Neural cell (in vitro differentiated cells): ENCODE data around the gene TOR1A.

Source experiments
- CTCF ChIP-seq: fragments of 450-650 bp; IDR thresholded peaks from 2 replicates; pipeline ENCODE4 v1.5.1; 2014; ENCODE audit warnings: antibody characterized with exemption, mild to moderate bottlenecking, moderate library complexity; ENCODE audit not compliant: poor library complexity, severe bottlenecking
- EP300 ChIP-seq: fragments of 450-650 bp; conservative IDR thresholded peaks from 2 replicates; pipeline ENCODE4 v1.6.1; 2014; ENCODE audit warnings: antibody characterized with exemption, mild to moderate bottlenecking, moderate library complexity; ENCODE audit not compliant: poor library complexity, severe bottlenecking
- EZH2 ChIP-seq: fragments of 200-600, 300-800 bp; shearing (Covaris generic), sonication (generic); IDR thresholded peaks from 2 replicates; pipeline ENCODE4 v1.6.1; 2014; ENCODE audit warnings: antibody characterized with exemption, low read length, borderline replicate concordance, mild to moderate bottlenecking; ENCODE audit not compliant: insufficient read depth, poor library complexity, severe bottlenecking
- MXI1 ChIP-seq: fragments of 450-650 bp; conservative IDR thresholded peaks from 2 replicates; pipeline ENCODE4 v1.6.1; 2014; ENCODE audit warnings: antibody characterized with exemption, mild to moderate bottlenecking; ENCODE audit not compliant: poor library complexity, severe bottlenecking
- POLR2AphosphoS5 ChIP-seq: IDR thresholded peaks from 2 replicates; pipeline ENCODE4 v1.6.1; 2012
- RAD21 ChIP-seq: fragments of 450-650 bp; conservative IDR thresholded peaks from 2 replicates; pipeline ENCODE4 v1.6.1; 2014; ENCODE audit warnings: antibody characterized with exemption, mild to moderate bottlenecking, moderate library complexity
- REST ChIP-seq: IDR thresholded peaks from 2 replicates; pipeline ENCODE4 v1.6.1; 2012; ENCODE audit warnings: borderline replicate concordance
- SMC3 ChIP-seq: fragments of 450-650 bp; conservative IDR thresholded peaks from 2 replicates; pipeline ENCODE4 v1.6.1; 2014; ENCODE audit warnings: antibody characterized with exemption, mild to moderate bottlenecking, moderate library complexity; ENCODE audit not compliant: poor library complexity
- TAF1 ChIP-seq: IDR thresholded peaks from 2 replicates; pipeline ENCODE4 v1.6.1; 2012; ENCODE audit warnings: low read depth

GRCh38 chr9:129810116-129810515 lies 13.8 kb downstream of the TOR1A start:
- no peak for TF ChIP-seq CTCF
- TF ChIP-seq EP300, result no peak
- TF ChIP-seq REST, result no peak
- no peak for TF ChIP-seq EZH2
- no peak for TF ChIP-seq SMC3
- no peak for TF ChIP-seq POLR2AphosphoS5
- TF ChIP-seq TAF1, result no peak
- no peak for TF ChIP-seq MXI1
- TF ChIP-seq RAD21, result no peak
